HG03066 (cell line): ENCODE measurements around the gene ANXA1.

Experiments used
- ATAC-seq: cut with Tn5 transposase; IDR thresholded peaks from one replicate; pipeline ENCODE4 v1.9.1; 2021; ENCODE audit warnings: low read depth; ENCODE audit not compliant: unreplicated experiment

ANXA1 gene

GRCh38 chr9:73151653-73152542, at the start of gene ANXA1:
TSS of gene ANXA1 (plus strand) at chr9:73151865. CDS start at chr9:73158536, 6,671 bp downstream.
- no peak for ATAC-seq

GRCh38 chr9:73104342-73104741, 47.3 kb upstream of the ANXA1 start:
- ATAC-seq = no peak

GRCh38 chr9:73104921-73105320, 46.7 kb upstream of the ANXA1 start:
- no peak for ATAC-seq

- ATAC-seq = peak; percentile 97
Observed at GRCh38 chr9:73107489-73108069, 44.1 kb upstream of the ANXA1 start.

GRCh38 chr9:73114058-73114457, 37.6 kb upstream of the ANXA1 start:
- no peak for ATAC-seq

GRCh38 chr9:73114958-73115357, 36.7 kb upstream of the ANXA1 start:
- ATAC-seq = no peak

- ATAC-seq = no peak
Observed at GRCh38 chr9:73116031-73116430, 35.6 kb upstream of the ANXA1 start.

- no peak for ATAC-seq
Observed at GRCh38 chr9:73116880-73117279, 34.8 kb upstream of the ANXA1 start.

- no peak for ATAC-seq
Observed at GRCh38 chr9:73118286-73118685, 33.4 kb upstream of the ANXA1 start.

GRCh38 chr9:73118898-73119554, 32.6 kb upstream of the ANXA1 start:
- no peak for ATAC-seq

- no peak for ATAC-seq
Observed at GRCh38 chr9:73121375-73121935, 30.2 kb upstream of the ANXA1 start.

- ATAC-seq = no peak
Observed at GRCh38 chr9:73125651-73126050, 26.0 kb upstream of the ANXA1 start.

- ATAC-seq = no peak
Observed at GRCh38 chr9:73129941-73130685, 21.6 kb upstream of the ANXA1 start.

GRCh38 chr9:73131461-73131860, 20.2 kb upstream of the ANXA1 start:
- ATAC-seq = no peak

GRCh38 chr9:73132034-73132776, 19.5 kb upstream of the ANXA1 start:
- ATAC-seq = peak; percentile 86

GRCh38 chr9:73133022-73133651, 18.5 kb upstream of the ANXA1 start:
- no peak for ATAC-seq

- ATAC-seq = peak; percentile 65
Observed at GRCh38 chr9:73133921-73134407, 17.7 kb upstream of the ANXA1 start.

- ATAC-seq = no peak
Observed at GRCh38 chr9:73135394-73135793, 16.3 kb upstream of the ANXA1 start.

GRCh38 chr9:73137286-73137899, 14.3 kb upstream of the ANXA1 start:
- no peak for ATAC-seq
